ENCODE results near the gene DTD2.

Gene DTD2

GRCh38 chr14:31426663-31427062, 30.6 kb downstream of the DTD2 start:
- Histone ChIP-seq H3K4me3 (ENCODE audit: low read length, poor library complexity, severe bottlenecking) (no peak overlapping the region), H3F3A (ENCODE audit: low read depth) (no peaks in the 10 kb centered on the region), H2AFZ (ENCODE audit: low read length) (no peak overlapping the region), H3K4me1 (ENCODE audit: insufficient read depth, low read length, poor library complexity, severe bottlenecking) (peaks cover 6% of the 10 kb centered on the region), H3K9me3 (ENCODE audit: insufficient read depth, low read depth, low read length) (no peaks in the 10 kb centered on the region), H3K36me3 (ENCODE audit: insufficient read depth, low read length) (no peaks in the 10 kb centered on the region), H4K20me1 (ENCODE audit: insufficient read depth, low read length, poor library complexity, severe bottlenecking) (no peaks in the 10 kb centered on the region), H3K27me3 (ENCODE audit: insufficient read depth, low read length, poor library complexity, severe bottlenecking) (no peaks in the 10 kb centered on the region), H3K4me2 (ENCODE audit: low read depth, low read length, poor library complexity, severe bottlenecking) (no peak overlapping the region), H3K9me2 (replicated peaks; ENCODE audit: low read depth, low read length) (no peaks in the 10 kb centered on the region), H3K79me2 (ENCODE audit: insufficient read depth, low read length) (no peaks in the 10 kb centered on the region), H3K9ac (ENCODE audit: low read depth, low read length, poor library complexity, severe bottlenecking) (no peak overlapping the region)
- no peak for TF ChIP-seq EZH2phosphoT487 (IDR thresholded peaks at IDR 0.05; ENCODE audit: borderline replicate concordance)
- TF ChIP-seq, protein P1, sequence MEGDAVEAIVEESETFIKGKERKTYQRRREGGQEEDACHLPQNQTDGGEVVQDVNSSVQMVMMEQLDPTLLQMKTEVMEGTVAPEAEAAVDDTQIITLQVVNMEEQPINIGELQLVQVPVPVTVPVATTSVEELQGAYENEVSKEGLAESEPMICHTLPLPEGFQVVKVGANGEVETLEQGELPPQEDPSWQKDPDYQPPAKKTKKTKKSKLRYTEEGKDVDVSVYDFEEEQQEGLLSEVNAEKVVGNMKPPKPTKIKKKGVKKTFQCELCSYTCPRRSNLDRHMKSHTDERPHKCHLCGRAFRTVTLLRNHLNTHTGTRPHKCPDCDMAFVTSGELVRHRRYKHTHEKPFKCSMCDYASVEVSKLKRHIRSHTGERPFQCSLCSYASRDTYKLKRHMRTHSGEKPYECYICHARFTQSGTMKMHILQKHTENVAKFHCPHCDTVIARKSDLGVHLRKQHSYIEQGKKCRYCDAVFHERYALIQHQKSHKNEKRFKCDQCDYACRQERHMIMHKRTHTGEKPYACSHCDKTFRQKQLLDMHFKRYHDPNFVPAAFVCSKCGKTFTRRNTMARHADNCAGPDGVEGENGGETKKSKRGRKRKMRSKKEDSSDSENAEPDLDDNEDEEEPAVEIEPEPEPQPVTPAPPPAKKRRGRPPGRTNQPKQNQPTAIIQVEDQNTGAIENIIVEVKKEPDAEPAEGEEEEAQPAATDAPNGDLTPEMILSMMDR (conservative IDR thresholded peaks at IDR 0.05; ENCODE audit: low read length): no peak

GRCh38 chr14:31425905-31426304, 31.4 kb downstream of the DTD2 start:
- Histone ChIP-seq H2AFZ (ENCODE audit: low read length) (no peak overlapping the region), H3K9ac (ENCODE audit: low read depth, low read length, poor library complexity, severe bottlenecking) (no peak overlapping the region), H3K27me3 (ENCODE audit: insufficient read depth, low read length, poor library complexity, severe bottlenecking) (no peaks in the 10 kb centered on the region), H3K4me1 (ENCODE audit: insufficient read depth, low read length, poor library complexity, severe bottlenecking) (peaks cover 9% of the 10 kb centered on the region), H3F3A (ENCODE audit: low read depth) (no peaks in the 10 kb centered on the region), H3K36me3 (ENCODE audit: insufficient read depth, low read length) (no peaks in the 10 kb centered on the region), H3K4me2 (ENCODE audit: low read depth, low read length, poor library complexity, severe bottlenecking) (no peak overlapping the region), H3K4me3 (ENCODE audit: low read length, poor library complexity, severe bottlenecking) (no peak overlapping the region), H3K9me3 (ENCODE audit: insufficient read depth, low read depth, low read length) (no peaks in the 10 kb centered on the region), H4K20me1 (ENCODE audit: insufficient read depth, low read length, poor library complexity, severe bottlenecking) (no peaks in the 10 kb centered on the region), H3K9me2 (replicated peaks; ENCODE audit: low read depth, low read length) (no peaks in the 10 kb centered on the region), H3K79me2 (ENCODE audit: insufficient read depth, low read length) (no peaks in the 10 kb centered on the region)
- TF ChIP-seq, protein P1 (conservative IDR thresholded peaks at IDR 0.05; ENCODE audit: low read length): no peak
- TF ChIP-seq EZH2phosphoT487 (IDR thresholded peaks at IDR 0.05; ENCODE audit: borderline replicate concordance): no peak

- Histone ChIP-seq H3K9ac (ENCODE audit: low read depth, low read length, poor library complexity, severe bottlenecking) (no peak overlapping the region), H3K4me2 (ENCODE audit: low read depth, low read length, poor library complexity, severe bottlenecking) (peak overlapping the region; percentile 68), H3K4me1 (ENCODE audit: insufficient read depth, low read length, poor library complexity, severe bottlenecking) (peaks cover 14% of the 10 kb centered on the region), H3K9me2 (replicated peaks; ENCODE audit: low read depth, low read length) (no peaks in the 10 kb centered on the region), H3K36me3 (ENCODE audit: insufficient read depth, low read length) (no peaks in the 10 kb centered on the region), H3K79me2 (ENCODE audit: insufficient read depth, low read length) (peaks cover 12% of the 10 kb centered on the region; the same call in 1 of the 2 replicates), H3K4me3 (ENCODE audit: low read length, poor library complexity, severe bottlenecking) (peak overlapping the region; percentile 95), H4K20me1 (ENCODE audit: insufficient read depth, low read length, poor library complexity, severe bottlenecking) (no peaks in the 10 kb centered on the region), H3K9me3 (ENCODE audit: insufficient read depth, low read depth, low read length) (no peaks in the 10 kb centered on the region), H3K27me3 (ENCODE audit: insufficient read depth, low read length, poor library complexity, severe bottlenecking) (no peaks in the 10 kb centered on the region), H3F3A (ENCODE audit: low read depth) (no peaks in the 10 kb centered on the region), H2AFZ (ENCODE audit: low read length) (peak overlapping the region; percentile 89)
- TF ChIP-seq, protein P1 (conservative IDR thresholded peaks at IDR 0.05; ENCODE audit: low read length): no peak
- no peak for TF ChIP-seq EZH2phosphoT487 (IDR thresholded peaks at IDR 0.05; ENCODE audit: borderline replicate concordance)
Measured at GRCh38 chr14:31421200-31421599, 36.1 kb downstream of the DTD2 start.

Measured in Loucy (cell line).